PC-3 (cell line): ENCODE results near the gene KAT2B. TPM values are rescaled to one million over a fixed set of nuclear protein-coding genes. Genes with fewer than 3 reads are reported as not detected.

ENCODE experiments used
- ATAC-seq: fragments of 200-7000 bp; cut with Tn5 transposase; 2 replicates; pipeline ENCODE4 v1.9.1; 2020; ENCODE audit warnings: mild to moderate bottlenecking, moderate library complexity
- BruUV-seq: library from RNA; stranded (reverse); fragments of 400-500 nt; replicated peaks from 2 replicates; lab custom pipeline; 2021; lab: Mats Ljungman, UMichigan
- CTCF ChIA-PET: fragments of 300-600 bp; sonication (Branson Sonifier 250); formaldehyde crosslinking; loops from one replicate; lab custom pipeline; 2022; ENCODE audit warnings: antibody characterized with exemption; lab: Charles Lee
- POLR2A ChIA-PET: fragments of 300-600 bp; sonication (Branson Sonifier 250); formaldehyde crosslinking; loops from one replicate; lab custom pipeline; 2022; ENCODE audit warnings: antibody characterized with exemption; ENCODE audit not compliant: unreplicated experiment; lab: Charles Lee
- DNase-seq: peaks from one replicate; pipeline ENCODE4 v3.0.0-alpha.2; 2015
- H2AFZ ChIP-seq: fragments of 300-600 bp; sonication (generic); 2 replicates; pipeline ENCODE4 v1.6.0; 2016; ENCODE audit warnings: antibody characterized with exemption, low read length
- H3F3A ChIP-seq: fragments of 300-600 bp; sonication (generic); one replicate; pipeline ENCODE4 v1.6.0; 2017; ENCODE audit warnings: antibody characterized with exemption, low read length, control low read depth, mild to moderate bottlenecking; ENCODE audit not compliant: unreplicated experiment
- H3K27ac ChIP-seq: fragments of 300-600 bp; sonication (generic); 2 replicates; pipeline ENCODE4 v1.5.1; 2016; ENCODE audit warnings: mild to moderate bottlenecking, low read length
- H3K27me3 ChIP-seq: fragments of 300-600 bp; sonication (generic); 2 replicates; pipeline ENCODE4 v1.6.1; 2016; ENCODE audit warnings: low read length, mixed read lengths
- H3K36me3 ChIP-seq: fragments of 300-600 bp; sonication (generic); 2 replicates; pipeline ENCODE4 v1.6.1; 2016; ENCODE audit warnings: low read depth, mixed run types, low read length, mixed read lengths
- H3K4me1 ChIP-seq: fragments of 300-600 bp; sonication (generic); 2 replicates; pipeline ENCODE4 v1.5.1; 2016; ENCODE audit warnings: low read length; ENCODE audit not compliant: insufficient read depth
- H3K4me2 ChIP-seq: fragments of 300-600 bp; sonication (generic); 2 replicates; pipeline ENCODE4 v1.6.0; 2016; ENCODE audit warnings: low read length
- H3K4me3 ChIP-seq: fragments of 300-600 bp; sonication (generic); 2 replicates; pipeline ENCODE4 v1.5.1; 2016; ENCODE audit warnings: mild to moderate bottlenecking, low read length, mixed read lengths
- H3K79me2 ChIP-seq: fragments of 300-600 bp; sonication (generic); 2 replicates; pipeline ENCODE4 v1.6.1; 2017; ENCODE audit warnings: low read length, mixed read lengths
- H3K9ac ChIP-seq: fragments of 300-600 bp; sonication (generic); 2 replicates; pipeline ENCODE4 v1.6.0; 2016; ENCODE audit warnings: mild to moderate bottlenecking, low read length
- H3K9me2 ChIP-seq: fragments of 300-600 bp; sonication (generic); replicated peaks from 2 replicates; pipeline ENCODE4 v1.6.1; 2016; ENCODE audit warnings: mixed run types, low read length, mixed read lengths
- H3K9me3 ChIP-seq: fragments of 300-600 bp; sonication (generic); 2 replicates; pipeline ENCODE4 v1.6.1; 2016; ENCODE audit warnings: low read length, mixed read lengths
- H4K20me1 ChIP-seq: fragments of 300-600 bp; sonication (generic); 2 replicates; pipeline ENCODE4 v1.6.1; 2016; ENCODE audit warnings: low read length, mixed read lengths
- CTCF ChIP-seq: fragments of 300-600 bp; sonication (generic); conservative IDR thresholded peaks from 2 replicates; pipeline ENCODE4 v1.5.1; 2017; ENCODE audit warnings: antibody characterized with exemption, low read depth, mild to moderate bottlenecking, low read length
- EZH2 ChIP-seq: fragments of 300-600 bp; sonication (generic); IDR thresholded peaks from one replicate; pipeline ENCODE4 v1.6.1; 2017; ENCODE audit warnings: antibody characterized with exemption, mild to moderate bottlenecking, low read length; ENCODE audit not compliant: unreplicated experiment
- EZH2phosphoT487 ChIP-seq: fragments of 300-600 bp; sonication (generic); IDR thresholded peaks from 2 replicates; pipeline ENCODE4 v1.6.1; 2018; ENCODE audit warnings: mild to moderate bottlenecking, antibody characterized with exemption, low read length, borderline replicate concordance
- intact Hi-C: fragments of 100-400 bp; cut with micrococcal nuclease; formaldehyde crosslinking; loops from 2 replicates; pipeline ENCODE4 v1.9.0; 2023
- total RNA-seq: library from RNA; depleted of rRNA; stranded (reverse); fragments of >200 nt; gene quantifications from 2 replicates; pipeline ENCODE4 v1.2.3, GENCODE V29; 2014

KAT2B gene
- total RNA-seq, 1 experiment from 2014 or later, result 11.9 TPM

- TF ChIP-seq CTCF (no peak), EZH2 (no peak), EZH2phosphoT487 (no peak)
Observed at GRCh38 chr3:20073068-20073467, 32.8 kb downstream of the KAT2B start.

GRCh38 chr3:20073683-20074082 lies 33.4 kb downstream of the KAT2B start:
- H3K4me1 ChIP-seq, result peaks cover 9% of the 10 kb centered on the region
- H3K4me2 ChIP-seq, result no peak overlapping the region
- H3K4me3 ChIP-seq, result no peak overlapping the region
- ATAC-seq, result no peak
- no peaks in the 10 kb centered on the region for H4K20me1 ChIP-seq
- BruUV-seq, result no TSS peak
- intact Hi-C loops, result no loop called here
- no peaks in the 10 kb centered on the region for H3K79me2 ChIP-seq
- no peaks in the 10 kb centered on the region for H3K27me3 ChIP-seq
- no peak for DNase-seq
- H3F3A ChIP-seq, result peaks cover 3% of the 10 kb centered on the region
- CTCF ChIA-PET, result no interaction called here
- no peak overlapping the region for H3K9ac ChIP-seq
- no peak for TF ChIP-seq EZH2phosphoT487
- no peak for TF ChIP-seq CTCF
- TF ChIP-seq EZH2, result no peak
- H3K36me3 ChIP-seq, result no peaks in the 10 kb centered on the region
- H2AFZ ChIP-seq, result no peak overlapping the region
- POLR2A ChIA-PET, result no interaction called here
- no peaks in the 10 kb centered on the region for H3K9me2 ChIP-seq
- no peaks in the 10 kb centered on the region for H3K9me3 ChIP-seq
- no peak overlapping the region for H3K27ac ChIP-seq

More at GRCh38 chr3:20073068-20073467, 32.8 kb downstream of the KAT2B start:
- Histone ChIP-seq H3F3A (peaks cover 3% of the 10 kb centered on the region), H3K79me2 (no peaks in the 10 kb centered on the region), H3K9me2 (no peaks in the 10 kb centered on the region), H3K27ac (no peak overlapping the region), H3K4me1 (peaks cover 15% of the 10 kb centered on the region), H3K36me3 (no peaks in the 10 kb centered on the region), H3K9ac (no peak overlapping the region), H3K27me3 (no peaks in the 10 kb centered on the region), H3K4me2 (no peak overlapping the region), H3K9me3 (no peaks in the 10 kb centered on the region), H4K20me1 (no peaks in the 10 kb centered on the region), H3K4me3 (no peak overlapping the region), H2AFZ (no peak overlapping the region)
- BruUV-seq, result no TSS peak
- no peak for ATAC-seq
- intact Hi-C loops, result no loop called here
- POLR2A ChIA-PET, result no interaction called here
- CTCF ChIA-PET, result no interaction called here
- no peak for DNase-seq

GRCh38 chr3:20074226-20075063 lies 34.2 kb downstream of the KAT2B start:
- Histone ChIP-seq H3K4me3 (no peak overlapping the region), H3F3A (peaks cover 3% of the 10 kb centered on the region), H3K9me3 (no peaks in the 10 kb centered on the region), H3K79me2 (no peaks in the 10 kb centered on the region), H3K27ac (peak overlapping the region; percentile 30), H3K4me2 (no peak overlapping the region), H4K20me1 (no peaks in the 10 kb centered on the region), H3K4me1 (peaks cover 5% of the 10 kb centered on the region; the same call in 1 of the 2 replicates), H3K36me3 (no peaks in the 10 kb centered on the region), H3K9me2 (no peaks in the 10 kb centered on the region), H3K27me3 (no peaks in the 10 kb centered on the region), H2AFZ (no peak overlapping the region), H3K9ac (no peak overlapping the region)
- POLR2A ChIA-PET, result no interaction called here
- intact Hi-C loops, result no loop called here
- DNase-seq, result peak; percentile 77
- BruUV-seq, result no TSS peak
- no peak for TF ChIP-seq CTCF
- TF ChIP-seq EZH2phosphoT487, result no peak
- no peak for TF ChIP-seq EZH2
- CTCF ChIA-PET, result no interaction called here
- peak; percentile 87 for ATAC-seq
